ENCODE results near the gene RFX8. TPM values are rescaled to one million over a fixed set of nuclear protein-coding genes. Genes with fewer than 3 reads are reported as not detected.

Gene RFX8
- total RNA-seq, 2 donors from 2014 or later: 0.14 to 0.85 TPM

GRCh38 chr2:101364878-101365277, 110.0 kb downstream of the RFX8 start:
- Histone ChIP-seq H3K27me3 (replicated peaks; ENCODE audit: insufficient read depth) (no peaks in the 10 kb centered on the region), H3K27ac (no peak overlapping the region), H3K4me3 (no peak overlapping the region), H3K4me1 (ENCODE audit: control insufficient read depth in 1 of 2, low read depth in 2 of 2) (no peaks in the 10 kb centered on the region), H3K36me3 (no peaks in the 10 kb centered on the region), H3K9me3 (no peaks in the 10 kb centered on the region)
- ATAC-seq (ENCODE audit: insufficient number of reproducible peaks, low FRiP score, low read depth): no peak
- TF ChIP-seq CTCF (IDR thresholded peaks at IDR 0.05): no peak
- DNase-seq (ENCODE audit: low spot score): no peak

- no peaks in the 10 kb centered on the region for H3K27me3 ChIP-seq (replicated peaks; ENCODE audit: insufficient read depth)
- no peak for ATAC-seq (ENCODE audit: insufficient number of reproducible peaks, low FRiP score, low read depth)
- no peaks in the 10 kb centered on the region for H3K4me1 ChIP-seq (ENCODE audit: control insufficient read depth in 1 of 2, low read depth in 2 of 2)
- H3K27ac ChIP-seq: no peak overlapping the region
- H3K36me3 ChIP-seq: no peaks in the 10 kb centered on the region
- TF ChIP-seq CTCF (IDR thresholded peaks at IDR 0.05): no peak
- H3K9me3 ChIP-seq: no peaks in the 10 kb centered on the region
- DNase-seq (ENCODE audit: low spot score): no peak
- H3K4me3 ChIP-seq: no peak overlapping the region
Observed at GRCh38 chr2:101362777-101363176, 112.1 kb downstream of the RFX8 start.

GRCh38 chr2:101362316-101362715, 112.6 kb downstream of the RFX8 start:
- H3K9me3 ChIP-seq: no peaks in the 10 kb centered on the region
- ATAC-seq (ENCODE audit: insufficient number of reproducible peaks, low FRiP score, low read depth) (no peak), DNase-seq (ENCODE audit: low spot score) (no peak)
- no peaks in the 10 kb centered on the region for H3K36me3 ChIP-seq
- no peak overlapping the region for H3K4me3 ChIP-seq
- H3K27ac ChIP-seq: no peak overlapping the region
- H3K27me3 ChIP-seq (replicated peaks; ENCODE audit: insufficient read depth): no peaks in the 10 kb centered on the region
- H3K4me1 ChIP-seq (ENCODE audit: control insufficient read depth in 1 of 2, low read depth in 2 of 2): no peaks in the 10 kb centered on the region
- no peak for TF ChIP-seq CTCF (IDR thresholded peaks at IDR 0.05)

- no peaks in the 10 kb centered on the region for H3K36me3 ChIP-seq
- DNase-seq (ENCODE audit: low spot score) (no peak), ATAC-seq (ENCODE audit: insufficient number of reproducible peaks, low FRiP score, low read depth) (no peak)
- no peaks in the 10 kb centered on the region for H3K9me3 ChIP-seq
- H3K4me1 ChIP-seq (ENCODE audit: control insufficient read depth in 1 of 2, low read depth in 2 of 2): no peaks in the 10 kb centered on the region
- no peak for TF ChIP-seq CTCF (IDR thresholded peaks at IDR 0.05)
- no peak overlapping the region for H3K27ac ChIP-seq
- no peaks in the 10 kb centered on the region for H3K27me3 ChIP-seq (replicated peaks; ENCODE audit: insufficient read depth)
- no peak overlapping the region for H3K4me3 ChIP-seq
Observed at GRCh38 chr2:101361522-101361921, 113.4 kb downstream of the RFX8 start.

- DNase-seq (ENCODE audit: low spot score): no peak
- no peak for ATAC-seq (ENCODE audit: insufficient number of reproducible peaks, low FRiP score, low read depth)
- H3K4me3 ChIP-seq: no peak overlapping the region
Observed at GRCh38 chr2:101361121-101361520, 113.8 kb downstream of the RFX8 start.

More at GRCh38 chr2:101361121-101361520, 113.8 kb downstream of the RFX8 start:
- Histone ChIP-seq H3K27me3 (replicated peaks; ENCODE audit: insufficient read depth) (no peaks in the 10 kb centered on the region), H3K4me1 (ENCODE audit: control insufficient read depth in 1 of 2, low read depth in 2 of 2) (no peaks in the 10 kb centered on the region), H3K9me3 (no peaks in the 10 kb centered on the region), H3K27ac (no peak overlapping the region), H3K36me3 (no peaks in the 10 kb centered on the region)
- TF ChIP-seq CTCF (IDR thresholded peaks at IDR 0.05): no peak

Data from thoracic aorta (tissue), 2 donors.